Measurements from ENCODE around the gene MYO7A.

DNA sequence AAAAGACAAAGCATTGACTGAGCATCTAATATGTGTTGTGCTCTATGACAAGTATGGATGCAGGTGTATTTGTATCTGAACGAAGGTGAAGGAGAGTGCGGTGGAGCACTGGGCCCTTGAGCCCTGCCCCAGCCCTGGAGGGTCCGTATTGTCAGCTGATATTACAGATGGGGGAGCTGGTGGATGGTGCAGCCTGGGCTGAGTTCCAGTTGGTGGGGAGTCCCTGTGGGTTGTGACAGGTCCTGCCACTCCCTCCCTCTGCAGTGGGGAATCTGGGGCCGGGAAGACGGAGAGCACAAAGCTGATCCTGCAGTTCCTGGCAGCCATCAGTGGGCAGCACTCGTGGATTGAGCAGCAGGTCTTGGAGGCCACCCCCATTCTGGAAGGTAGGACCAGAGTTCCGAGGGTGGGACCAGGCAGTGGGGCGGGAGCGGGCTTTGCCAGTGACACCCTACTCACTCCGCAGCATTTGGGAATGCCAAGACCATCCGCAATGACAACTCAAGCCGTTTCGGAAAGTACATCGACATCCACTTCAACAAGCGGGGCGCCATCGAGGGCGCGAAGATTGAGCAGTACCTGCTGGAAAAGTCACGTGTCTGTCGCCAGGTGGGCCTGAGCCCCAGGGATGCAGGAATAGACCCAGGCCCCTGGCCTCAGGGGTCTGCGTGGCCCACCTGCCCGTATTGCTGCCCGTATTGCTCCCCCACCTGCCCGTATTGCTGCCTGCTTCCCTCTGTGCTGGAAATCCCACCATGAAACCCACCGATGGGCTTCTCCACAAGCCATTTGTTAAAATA is 28.6 kb downstream of the MYO7A start:
- TF ChIP-seq, protein P1, sequence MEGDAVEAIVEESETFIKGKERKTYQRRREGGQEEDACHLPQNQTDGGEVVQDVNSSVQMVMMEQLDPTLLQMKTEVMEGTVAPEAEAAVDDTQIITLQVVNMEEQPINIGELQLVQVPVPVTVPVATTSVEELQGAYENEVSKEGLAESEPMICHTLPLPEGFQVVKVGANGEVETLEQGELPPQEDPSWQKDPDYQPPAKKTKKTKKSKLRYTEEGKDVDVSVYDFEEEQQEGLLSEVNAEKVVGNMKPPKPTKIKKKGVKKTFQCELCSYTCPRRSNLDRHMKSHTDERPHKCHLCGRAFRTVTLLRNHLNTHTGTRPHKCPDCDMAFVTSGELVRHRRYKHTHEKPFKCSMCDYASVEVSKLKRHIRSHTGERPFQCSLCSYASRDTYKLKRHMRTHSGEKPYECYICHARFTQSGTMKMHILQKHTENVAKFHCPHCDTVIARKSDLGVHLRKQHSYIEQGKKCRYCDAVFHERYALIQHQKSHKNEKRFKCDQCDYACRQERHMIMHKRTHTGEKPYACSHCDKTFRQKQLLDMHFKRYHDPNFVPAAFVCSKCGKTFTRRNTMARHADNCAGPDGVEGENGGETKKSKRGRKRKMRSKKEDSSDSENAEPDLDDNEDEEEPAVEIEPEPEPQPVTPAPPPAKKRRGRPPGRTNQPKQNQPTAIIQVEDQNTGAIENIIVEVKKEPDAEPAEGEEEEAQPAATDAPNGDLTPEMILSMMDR (optimal IDR thresholded peaks at IDR 0.05 in 1 of 3, IDR thresholded peaks at IDR 0.05 in 1 of 3, conservative IDR thresholded peaks at IDR 0.05 in 1 of 3; ENCODE audit: extremely low read depth in 1 of 3, insufficient read depth in 2 of 3, low read length in 3 of 3), result no peak
- no peak for TF ChIP-seq EZH2 (IDR thresholded peaks at IDR 0.05; ENCODE audit: low read length)

Data from keratinocyte (primary cell).